GM21717 (cell line): ENCODE data around the gene SMYD1.

Experiments
- ATAC-seq: cut with Tn5 transposase; IDR thresholded peaks from one replicate; pipeline ENCODE4 v1.9.1; 2021; ENCODE audit warnings: mild to moderate bottlenecking, moderate library complexity; ENCODE audit not compliant: unreplicated experiment

The SMYD1 gene

DNA sequence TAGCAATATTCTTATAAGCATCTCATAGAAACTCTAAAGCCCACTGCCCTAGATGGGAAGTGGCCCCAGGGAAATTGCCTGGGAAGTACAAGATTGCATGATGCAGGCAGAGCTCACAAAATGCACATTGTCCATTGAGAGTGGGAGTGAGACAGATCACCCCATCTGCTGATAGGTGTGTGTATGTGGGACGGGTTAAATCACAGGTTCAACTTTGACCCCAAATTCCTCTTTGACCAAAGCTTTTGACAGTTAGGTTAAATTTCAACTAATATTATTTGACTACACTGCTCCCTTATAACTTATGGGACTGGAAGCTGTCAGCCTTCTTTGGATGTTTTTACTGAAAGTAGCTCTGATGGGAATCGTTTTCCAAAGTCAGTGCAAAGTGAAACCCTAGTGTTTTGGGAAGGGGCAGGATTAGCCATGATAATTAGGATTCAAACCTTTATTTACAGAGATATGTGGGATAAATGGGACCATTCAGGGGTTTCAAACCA is 71.6 kb downstream of the SMYD1 start:
- no peak for ATAC-seq

DNA sequence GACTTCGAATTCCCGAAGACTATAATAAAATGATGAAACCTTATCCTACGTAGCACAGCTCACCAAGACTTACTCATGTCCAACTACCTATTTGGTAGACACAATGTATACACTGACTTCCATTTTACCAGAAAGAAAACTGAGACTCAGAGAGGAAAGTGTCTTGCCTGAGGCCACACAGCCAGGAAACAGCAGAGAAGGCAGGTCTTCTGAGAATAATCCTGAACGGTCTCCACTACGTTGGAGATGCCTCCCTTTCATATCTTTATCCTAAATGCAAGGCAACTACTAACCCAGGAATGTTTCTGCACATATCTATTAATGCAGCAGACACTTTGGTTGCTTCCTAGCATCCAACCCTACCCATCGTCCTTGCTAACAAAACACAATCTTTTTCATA is 72.2 kb downstream of the SMYD1 start:
- ATAC-seq: no peak

DNA sequence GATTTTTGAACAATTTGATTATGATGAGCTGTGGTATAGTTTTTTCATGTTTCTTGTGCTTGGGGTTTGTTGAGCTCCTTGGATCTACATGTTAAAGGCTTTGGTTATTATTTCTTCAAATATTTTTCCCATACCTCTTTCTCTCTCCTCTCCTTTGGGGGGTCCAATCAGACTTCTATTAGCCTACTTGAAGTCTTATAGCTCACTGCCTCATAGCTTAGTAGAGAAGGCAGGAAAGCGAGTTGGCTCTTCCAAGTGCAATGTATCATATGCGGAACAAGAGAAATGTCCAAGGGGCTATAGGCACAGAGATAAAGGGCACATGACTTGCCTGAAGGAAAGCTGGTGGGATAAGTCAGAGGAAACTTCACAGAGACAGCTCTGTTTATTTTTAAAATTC is 74.3 kb downstream of the SMYD1 start:
- no peak for ATAC-seq

DNA sequence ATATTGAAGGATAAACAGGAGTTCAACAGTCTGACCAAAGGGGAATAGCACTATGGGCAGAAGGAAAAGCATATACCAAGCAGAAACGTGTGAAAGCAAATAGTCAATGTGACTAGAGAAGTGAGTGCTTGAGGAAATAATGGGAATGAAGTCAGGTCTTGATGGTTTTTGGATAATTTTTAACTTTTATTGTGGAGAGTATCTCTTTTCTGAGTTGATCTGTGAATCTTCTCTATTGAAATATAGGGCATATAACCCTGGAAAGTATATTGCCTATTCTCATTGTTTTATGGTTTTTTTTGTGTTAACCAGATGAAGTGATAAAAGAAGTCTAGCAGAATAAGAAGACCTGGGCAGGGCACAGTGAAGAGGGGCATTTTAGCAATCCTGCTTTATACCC is 76.6 kb downstream of the SMYD1 start:
- ATAC-seq: no peak

GRCh38 chr2:88144914-88145497 is 77.4 kb downstream of the SMYD1 start:
- no peak for ATAC-seq

DNA sequence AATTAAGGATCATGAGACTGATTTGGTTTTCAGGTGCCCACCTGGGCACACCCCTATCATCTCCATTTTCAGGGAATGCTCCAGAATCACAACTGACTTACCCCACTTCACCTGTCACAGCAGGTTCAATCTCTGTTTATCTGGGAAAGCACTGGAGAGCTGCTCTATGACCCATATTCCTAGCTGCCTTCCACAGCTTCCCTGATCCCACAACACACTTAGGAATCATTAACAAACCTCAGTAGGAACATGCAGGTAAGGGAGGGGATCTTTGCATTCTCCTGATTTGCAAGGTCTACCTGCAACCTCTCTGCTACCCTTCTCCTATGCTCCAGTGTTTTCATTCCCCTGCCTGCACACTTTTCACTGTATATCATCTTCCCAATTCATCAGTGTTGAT is 79.0 kb downstream of the SMYD1 start:
- no peak for ATAC-seq

DNA sequence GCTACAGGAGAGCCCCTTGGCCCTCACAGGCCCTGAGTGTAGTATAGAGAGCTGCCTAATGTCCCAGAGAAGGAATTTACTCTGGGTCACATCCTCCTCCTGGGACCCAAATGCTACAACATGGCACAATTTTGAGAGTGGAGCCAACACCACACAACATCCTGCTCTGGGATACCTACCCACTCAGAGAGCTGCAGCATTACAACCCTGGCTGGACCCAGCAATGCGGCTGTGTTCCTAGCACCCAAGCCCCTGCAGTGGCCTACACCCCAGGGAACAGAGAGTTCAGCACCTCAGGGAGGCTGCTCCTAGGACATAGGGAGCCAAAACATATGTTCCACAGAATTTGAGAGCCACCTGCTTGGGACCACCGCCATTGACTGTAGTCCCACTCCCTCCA is 79.5 kb downstream of the SMYD1 start:
- no peak for ATAC-seq

DNA sequence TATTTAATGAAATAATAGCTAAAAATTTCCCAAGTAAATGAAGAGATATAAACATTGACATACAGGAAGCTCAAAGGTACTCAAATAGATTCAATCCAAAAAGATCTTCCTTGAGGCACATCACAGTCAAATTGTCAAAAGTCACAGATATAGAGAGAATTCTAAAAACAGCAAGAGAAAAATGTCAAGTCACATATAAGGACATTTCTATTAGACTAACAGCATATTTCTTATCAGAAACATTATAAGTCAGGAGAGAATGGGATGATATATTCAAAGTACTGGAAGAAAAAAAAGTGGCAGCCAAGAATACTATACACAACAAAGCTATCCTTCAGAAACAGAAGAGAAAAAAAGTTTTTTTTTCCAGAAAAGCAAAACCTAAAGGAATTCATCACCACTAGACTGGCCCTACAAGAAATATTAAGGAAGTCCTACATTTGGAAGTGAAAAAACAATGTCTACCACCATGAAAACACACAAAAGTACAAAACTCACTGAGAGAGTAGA is 81.4 kb downstream of the SMYD1 start:
- no peak for ATAC-seq

- no peak for ATAC-seq
These were observed 91.9 kb downstream of the SMYD1 start for GRCh38 chr2:88159481-88159880.

- no peak for ATAC-seq
These were observed 92.4 kb downstream of the SMYD1 start for GRCh38 chr2:88159955-88160415.

DNA sequence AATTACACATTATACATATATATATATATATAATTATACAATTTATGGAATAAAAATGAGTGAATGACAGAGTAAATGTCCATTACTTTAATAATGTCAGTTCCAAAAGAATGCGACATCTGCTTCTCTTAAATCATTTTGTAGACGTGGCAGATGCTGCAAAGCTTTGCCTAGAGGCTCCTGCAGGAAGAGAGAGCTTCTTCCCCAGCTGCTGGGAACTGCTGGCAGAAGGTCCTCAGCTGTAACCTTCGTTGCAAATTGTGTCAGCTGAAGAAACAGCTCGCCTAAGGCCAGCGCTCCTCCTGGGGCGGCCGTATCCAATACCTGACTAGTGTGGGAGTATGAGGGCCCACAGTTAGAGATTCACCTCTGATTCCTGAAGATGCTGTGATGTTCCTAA is 92.9 kb downstream of the SMYD1 start:
- ATAC-seq: no peak

GRCh38 chr2:88161446-88162244 is 94.0 kb downstream of the SMYD1 start:
- no peak for ATAC-seq
